Hepatocyte (in vitro differentiated cells): ENCODE results near the gene CCDC8. TPM values are rescaled to one million over a fixed set of nuclear protein-coding genes. Genes with fewer than 3 reads are reported as not detected.

Source experiments
- DNase-seq: peaks from one replicate; pipeline ENCODE4 v3.0.0-alpha.2; 2016; ENCODE audit warnings: low spot score
- H2AFZ ChIP-seq: fragments of 200-600 bp; sonication (generic); 2 replicates; pipeline ENCODE4 v1.6.0; 2016; ENCODE audit warnings: antibody characterized with exemption, mild to moderate bottlenecking
- H3K27ac ChIP-seq: fragments of 200-600 bp; sonication (generic); 2 replicates; pipeline ENCODE4 v1.5.1; 2016; ENCODE audit warnings: mild to moderate bottlenecking
- H3K27me3 ChIP-seq: fragments of 200-600 bp; sonication (generic); 2 replicates; pipeline ENCODE4 v1.6.1; 2016
- H3K36me3 ChIP-seq: fragments of 200-600 bp; sonication (generic); replicated peaks from 2 replicates; pipeline ENCODE4 v1.5.1; 2016; ENCODE audit warnings: low read depth; ENCODE audit not compliant: insufficient read depth
- H3K4me1 ChIP-seq: fragments of 200-600 bp; sonication (generic); 2 replicates; pipeline ENCODE4 v1.5.1; 2016; ENCODE audit warnings: mild to moderate bottlenecking, moderate library complexity; ENCODE audit not compliant: insufficient read depth
- H3K4me2 ChIP-seq: fragments of 200-600 bp; sonication (generic); 2 replicates; pipeline ENCODE4 v1.6.0; 2016
- H3K4me3 ChIP-seq: fragments of 200-600 bp; sonication (generic); 2 replicates; pipeline ENCODE4 v1.5.1; 2016; ENCODE audit warnings: mild to moderate bottlenecking
- H3K79me2 ChIP-seq: fragments of 200-600 bp; sonication (generic); 2 replicates; pipeline ENCODE4 v1.6.0; 2017; ENCODE audit warnings: mild to moderate bottlenecking
- H3K9me2 ChIP-seq: fragments of 200-600 bp; sonication (generic); replicated peaks from 2 replicates; pipeline ENCODE4 v1.6.0; 2017; ENCODE audit warnings: mild to moderate bottlenecking; ENCODE audit not compliant: insufficient read depth
- H3K9me3 ChIP-seq: fragments of 200-600 bp; sonication (generic); 2 replicates; pipeline ENCODE4 v1.5.1; 2016; ENCODE audit warnings: low read depth, mild to moderate bottlenecking
- H4K20me1 ChIP-seq: fragments of 200-600 bp; sonication (generic); 2 replicates; pipeline ENCODE4 v1.6.0; 2016; ENCODE audit warnings: mild to moderate bottlenecking; ENCODE audit not compliant: insufficient read depth, poor library complexity, severe bottlenecking
- CTCF ChIP-seq: fragments of 200-600 bp; sonication (generic); IDR thresholded peaks from 2 replicates; pipeline ENCODE4 v1.5.1; 2016; ENCODE audit warnings: antibody characterized with exemption, mild to moderate bottlenecking; ENCODE audit not compliant: poor library complexity
- EZH2 ChIP-seq: fragments of 200-600 bp; sonication (generic); IDR thresholded peaks from 2 replicates; pipeline ENCODE4 v1.6.1; 2016; ENCODE audit warnings: antibody characterized with exemption, mild to moderate bottlenecking, borderline replicate concordance
- EZH2phosphoT487 ChIP-seq: fragments of 200-600 bp; sonication (generic); IDR thresholded peaks from one replicate; pipeline ENCODE4 v1.6.1; 2018; ENCODE audit warnings: antibody characterized with exemption, mild to moderate bottlenecking, low read depth, moderate library complexity; ENCODE audit not compliant: unreplicated experiment, severe bottlenecking
- WGBS: methylation state at CpG from one replicate; pipeline ENCODE4 v1.1.6; 2016; ENCODE audit warnings: low lambda C conversion rate; ENCODE audit errors: missing lambda C conversion rate; 5-methylcytosine and 5-hydroxymethylcytosine counted together
- polyA plus RNA-seq: library from polyadenylated mRNA; unstranded; fragments of >200 nt; fragmentation: Nextera tagmentation; extraction: Ambion mirVana; gene quantifications from 2 replicates; pipeline ENCODE4 v1.2.1, GENCODE V29; 2016
- total RNA-seq: library from RNA; depleted of rRNA; stranded (reverse); fragments of >200 nt; gene quantifications from 2 replicates; pipeline ENCODE4 v1.2.3, GENCODE V29; 2014

The CCDC8 gene, protein sequence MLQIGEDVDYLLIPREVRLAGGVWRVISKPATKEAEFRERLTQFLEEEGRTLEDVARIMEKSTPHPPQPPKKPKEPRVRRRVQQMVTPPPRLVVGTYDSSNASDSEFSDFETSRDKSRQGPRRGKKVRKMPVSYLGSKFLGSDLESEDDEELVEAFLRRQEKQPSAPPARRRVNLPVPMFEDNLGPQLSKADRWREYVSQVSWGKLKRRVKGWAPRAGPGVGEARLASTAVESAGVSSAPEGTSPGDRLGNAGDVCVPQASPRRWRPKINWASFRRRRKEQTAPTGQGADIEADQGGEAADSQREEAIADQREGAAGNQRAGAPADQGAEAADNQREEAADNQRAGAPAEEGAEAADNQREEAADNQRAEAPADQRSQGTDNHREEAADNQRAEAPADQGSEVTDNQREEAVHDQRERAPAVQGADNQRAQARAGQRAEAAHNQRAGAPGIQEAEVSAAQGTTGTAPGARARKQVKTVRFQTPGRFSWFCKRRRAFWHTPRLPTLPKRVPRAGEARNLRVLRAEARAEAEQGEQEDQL
- 36.4 and 51.7 TPM in 2 replicates for total RNA-seq
- 46.8 and 55.9 TPM in 2 replicates for polyA plus RNA-seq

DNA sequence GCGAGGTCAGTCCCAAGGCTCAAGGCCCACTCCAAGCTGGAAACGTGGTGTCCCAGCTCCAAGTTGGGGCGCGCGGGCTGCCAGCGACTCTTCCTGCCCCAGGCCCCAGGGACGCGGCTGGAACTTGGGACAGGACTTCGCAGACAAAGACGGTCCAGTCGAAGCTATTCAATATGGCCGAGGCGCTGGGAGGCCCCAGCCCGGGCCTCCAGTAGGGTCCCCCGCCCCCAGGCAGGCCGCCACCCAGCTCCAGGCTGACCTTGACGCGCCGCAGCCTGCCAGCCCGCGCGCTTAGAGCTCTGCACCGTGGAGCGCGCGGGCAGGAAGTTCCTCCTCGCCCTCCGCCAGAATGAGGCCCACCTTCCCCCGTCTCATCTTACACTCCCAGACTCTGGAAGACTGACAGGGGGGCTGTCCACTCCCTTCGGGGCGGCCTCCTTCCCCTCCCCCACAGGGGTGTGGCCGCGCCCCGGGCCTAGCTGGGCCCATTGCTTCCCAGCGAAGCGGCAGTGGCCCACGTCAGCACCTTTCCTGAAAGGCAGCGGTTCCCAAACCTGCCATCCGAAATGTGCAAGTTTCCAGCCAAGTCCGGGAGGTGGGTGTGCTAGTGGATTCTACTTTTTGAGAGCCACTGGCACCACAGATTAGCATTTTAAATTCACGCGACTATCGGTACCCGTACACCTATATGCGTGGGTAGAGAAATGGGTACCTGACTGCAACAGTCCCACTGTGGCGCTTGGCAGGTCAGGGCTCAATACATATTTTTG is at the start of gene CCDC8:
Gene CCDC8, minus strand, starts transcription at position 303 of the 770 bp plus-strand sequence. CDS start 754 bp downstream, outside the sequence.
- WGBS: 11% methylated on average over 33 of the region's 46 CpGs
- no peaks in the 10 kb centered on the region for H3K9me3 ChIP-seq
- H3K4me2 ChIP-seq: peak within 1 kb of the TSS; percentile 95
- H3K27ac ChIP-seq: peak within 1 kb of the TSS; percentile 94
- H3K9me2 ChIP-seq: no peaks in the 10 kb centered on the region
- H2AFZ ChIP-seq: peak within 1 kb of the TSS; percentile 45
- no peak for TF ChIP-seq EZH2phosphoT487
- no peak for TF ChIP-seq CTCF
- no peak for TF ChIP-seq EZH2
- peak; percentile 97 for DNase-seq
- peaks cover 53% of the 10 kb centered on the region for H3K4me1 ChIP-seq
- H3K4me3 ChIP-seq: peak within 1 kb of the TSS; percentile 77
- no peaks in the 10 kb centered on the region for H3K36me3 ChIP-seq
- H3K27me3 ChIP-seq: no peaks in the 10 kb centered on the region
- H3K79me2 ChIP-seq: peaks cover 33% of the 10 kb centered on the region
- peaks cover 21% of the 10 kb centered on the region for H4K20me1 ChIP-seq

GRCh38 chr19:46461537-46461936 is 48.2 kb upstream of the CCDC8 start:
- H3K79me2 ChIP-seq: no peaks in the 10 kb centered on the region
- no peaks in the 10 kb centered on the region for H3K9me2 ChIP-seq
- no peak for DNase-seq
- H3K4me1 ChIP-seq: no peaks in the 10 kb centered on the region
- H3K27ac ChIP-seq: no peak overlapping the region
- no peak overlapping the region for H3K4me3 ChIP-seq
- H4K20me1 ChIP-seq: no peaks in the 10 kb centered on the region
- H2AFZ ChIP-seq: no peak overlapping the region
- no peaks in the 10 kb centered on the region for H3K27me3 ChIP-seq
- 94% methylated on average over 2 of the region's 2 CpGs for WGBS
- TF ChIP-seq EZH2 (no peak), CTCF (no peak), EZH2phosphoT487 (no peak)
- no peaks in the 10 kb centered on the region for H3K36me3 ChIP-seq
- no peaks in the 10 kb centered on the region for H3K9me3 ChIP-seq
- no peak overlapping the region for H3K4me2 ChIP-seq

GRCh38 chr19:46460981-46461380 is 47.6 kb upstream of the CCDC8 start:
- no peaks in the 10 kb centered on the region for H3K9me3 ChIP-seq
- H3K4me1 ChIP-seq: no peaks in the 10 kb centered on the region
- H4K20me1 ChIP-seq: no peaks in the 10 kb centered on the region
- H3K4me3 ChIP-seq: no peak overlapping the region
- TF ChIP-seq EZH2phosphoT487 (no peak), CTCF (no peak), EZH2 (no peak)
- WGBS: 90% methylated on average over 1 of the region's 1 CpG
- no peak overlapping the region for H2AFZ ChIP-seq
- no peaks in the 10 kb centered on the region for H3K9me2 ChIP-seq
- no peaks in the 10 kb centered on the region for H3K27me3 ChIP-seq
- H3K4me2 ChIP-seq: no peak overlapping the region
- H3K36me3 ChIP-seq: no peaks in the 10 kb centered on the region
- DNase-seq: no peak
- H3K79me2 ChIP-seq: no peaks in the 10 kb centered on the region
- H3K27ac ChIP-seq: no peak overlapping the region
